GM18526 (cell line): ENCODE results near the gene SLC35A4.

Source experiments
- POLR2A ChIP-seq: IDR thresholded peaks from 3 replicates; pipeline ENCODE4 v1.6.1; 2011; ENCODE audit not compliant: insufficient read length; ENCODE audit errors: extremely low read depth

The SLC35A4 gene

DNA sequence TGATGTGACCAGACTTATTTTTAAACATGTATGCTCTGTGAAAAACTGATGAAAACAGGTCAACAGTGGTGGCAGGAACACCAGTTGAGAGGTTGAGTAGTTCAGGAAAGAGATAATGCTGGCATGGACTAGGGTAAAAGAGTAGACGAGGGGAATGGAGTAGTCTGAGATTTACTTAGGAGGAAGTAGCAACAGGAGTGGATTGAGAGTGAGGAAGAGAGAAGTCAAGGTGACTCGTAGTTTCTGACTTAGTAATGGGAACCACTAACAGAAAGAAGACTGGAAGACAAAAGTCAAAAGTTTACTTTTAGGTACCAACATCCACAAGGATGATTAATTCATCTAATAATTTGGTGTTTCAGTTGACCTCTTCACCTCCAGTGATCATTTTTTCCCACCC, 11.0 kb upstream of the SLC35A4 start:
- TF ChIP-seq POLR2A = no peak

DNA sequence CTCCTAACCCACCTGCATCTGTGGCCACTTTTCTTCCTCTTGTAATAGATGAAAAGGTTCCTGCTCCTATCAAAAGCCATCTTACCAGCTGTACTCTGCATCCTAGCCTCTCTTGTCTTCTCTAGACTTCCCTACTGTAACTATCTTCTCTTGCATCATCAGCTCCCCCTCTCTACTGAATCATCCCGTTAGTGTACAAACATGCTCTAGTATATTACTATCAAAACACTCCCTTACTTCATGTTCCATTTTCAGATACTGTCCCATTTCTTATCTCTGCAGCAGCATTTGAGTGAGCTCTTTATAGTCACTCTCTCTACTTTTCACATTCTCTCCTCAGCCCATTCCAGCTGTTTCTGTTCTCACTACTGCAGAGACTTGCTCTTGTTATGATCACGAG, 10.2 kb upstream of the SLC35A4 start:
- no peak for TF ChIP-seq POLR2A

DNA sequence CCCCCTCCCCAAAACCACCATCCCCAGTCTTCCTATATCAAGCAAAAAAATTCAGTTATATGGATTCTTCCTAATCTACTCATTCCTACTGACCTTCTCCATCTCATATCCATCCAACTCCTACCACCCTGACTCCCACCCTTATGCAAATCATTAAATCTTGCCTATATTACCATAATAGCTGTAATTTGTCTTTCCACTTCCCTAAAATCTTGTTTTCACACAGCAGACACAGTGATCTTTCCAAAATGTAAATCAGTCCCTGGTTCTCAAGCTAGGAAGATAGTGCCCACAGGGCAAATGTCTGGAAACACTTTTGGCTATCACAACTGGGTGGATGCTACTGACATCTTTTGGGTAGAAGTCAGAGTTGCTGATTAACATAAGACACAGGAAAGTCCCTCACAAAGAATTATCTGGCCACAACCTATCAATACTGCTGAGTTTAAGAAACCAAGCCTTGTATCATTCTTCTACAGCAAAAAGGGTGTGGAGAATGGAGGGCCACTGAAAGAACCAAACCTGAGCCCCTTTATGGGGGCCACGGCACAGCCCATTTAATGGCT, 8.8 kb upstream of the SLC35A4 start:
- TF ChIP-seq POLR2A = no peak

DNA sequence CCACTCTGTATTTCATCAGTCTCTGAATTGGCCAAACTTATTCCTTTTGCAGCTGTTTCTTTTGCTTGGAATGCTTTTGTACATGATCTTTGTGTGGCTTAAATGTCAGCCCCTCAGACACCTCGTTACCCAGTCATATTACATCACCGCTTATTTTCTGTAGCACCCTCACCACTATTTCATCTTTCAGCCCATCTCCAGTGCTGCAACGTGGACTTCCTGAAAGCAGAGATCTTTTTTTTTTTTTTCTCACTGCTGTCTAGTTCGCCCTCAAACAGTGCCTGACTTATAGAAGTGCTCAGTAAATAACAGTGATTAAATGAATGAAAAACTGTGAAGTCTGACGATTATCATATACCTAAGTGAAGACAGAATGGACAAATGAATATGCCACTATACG, 8.2 kb upstream of the SLC35A4 start:
- no peak for TF ChIP-seq POLR2A

DNA sequence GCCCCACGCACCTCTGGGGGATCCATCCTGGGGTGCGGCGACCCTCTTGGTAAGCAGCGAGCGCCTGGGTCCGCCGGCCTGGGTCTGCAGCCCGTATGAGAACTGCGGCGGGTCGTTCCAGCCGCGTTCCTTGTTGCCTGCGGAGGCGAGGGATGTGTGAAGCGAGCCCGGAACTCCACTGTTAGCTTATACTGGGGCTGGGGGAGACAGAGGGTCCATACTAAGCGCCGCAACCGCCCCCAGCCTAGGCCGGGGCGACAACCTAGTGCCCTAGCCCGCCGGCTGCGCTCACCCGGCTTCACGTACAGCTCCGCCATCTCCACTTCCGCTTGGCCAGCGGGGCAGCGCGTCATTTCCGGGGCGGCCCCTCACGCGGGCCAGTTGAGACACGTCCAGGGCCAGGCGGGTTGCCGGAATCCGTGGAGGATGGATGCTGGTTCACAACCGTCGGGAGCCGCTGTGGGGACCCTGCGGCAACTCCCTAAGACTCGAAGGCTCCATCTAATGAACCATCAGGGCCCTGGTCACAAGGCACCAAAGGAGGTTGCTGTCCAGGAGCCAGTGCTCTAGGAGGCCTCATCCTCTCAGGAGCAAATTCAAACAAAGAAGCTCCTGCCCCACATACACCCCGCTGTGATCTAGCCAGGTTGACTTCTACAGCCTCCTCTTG, 7.4 kb upstream of the SLC35A4 start, which contains the start of gene SRA1:
Gene SRA1, minus strand, starts transcription at position 338 of the 670 bp plus-strand sequence. Its CDS starts 21 bp downstream, at position 317.
- peak; percentile 97 for TF ChIP-seq POLR2A

DNA sequence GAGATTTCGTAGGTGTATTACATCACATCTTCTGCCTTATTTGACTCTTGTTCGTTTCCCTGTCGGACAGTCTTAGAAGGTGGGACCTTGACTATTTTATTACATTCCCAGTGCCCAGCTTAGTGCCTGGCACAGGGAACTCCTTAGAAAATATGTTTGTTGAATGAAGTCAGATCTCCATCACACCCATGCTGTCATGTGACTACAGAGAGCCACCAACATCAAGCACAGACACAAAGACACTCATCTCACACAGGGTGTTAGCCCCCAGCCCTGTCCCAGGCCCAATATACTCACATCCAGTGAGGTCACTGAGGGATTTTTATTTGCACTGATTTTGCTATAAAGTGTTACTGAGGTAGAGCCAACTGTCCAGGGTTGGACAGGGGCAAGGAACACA, 6.7 kb upstream of the SLC35A4 start:
- TF ChIP-seq POLR2A = no peak

DNA sequence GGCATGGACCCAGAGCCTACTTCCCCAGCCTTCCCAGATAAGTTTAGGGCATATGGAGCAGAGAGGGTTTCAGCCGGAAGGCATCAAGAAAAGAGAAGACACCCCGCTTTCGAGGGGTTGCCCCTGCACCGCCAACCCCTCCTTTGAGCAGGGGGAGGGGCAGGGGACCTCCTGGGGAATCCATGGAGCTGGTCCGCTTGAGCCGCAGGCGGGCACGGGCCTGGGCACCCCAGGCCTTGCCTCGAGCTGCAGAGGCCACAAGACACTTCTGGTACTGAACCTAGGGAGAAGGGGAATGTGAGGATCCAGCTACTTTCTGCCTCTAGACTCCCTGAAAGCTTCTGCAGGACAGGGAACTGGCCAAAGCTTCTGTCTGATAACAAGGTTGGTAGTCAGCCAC, 6.1 kb upstream of the SLC35A4 start:
- no peak for TF ChIP-seq POLR2A

DNA sequence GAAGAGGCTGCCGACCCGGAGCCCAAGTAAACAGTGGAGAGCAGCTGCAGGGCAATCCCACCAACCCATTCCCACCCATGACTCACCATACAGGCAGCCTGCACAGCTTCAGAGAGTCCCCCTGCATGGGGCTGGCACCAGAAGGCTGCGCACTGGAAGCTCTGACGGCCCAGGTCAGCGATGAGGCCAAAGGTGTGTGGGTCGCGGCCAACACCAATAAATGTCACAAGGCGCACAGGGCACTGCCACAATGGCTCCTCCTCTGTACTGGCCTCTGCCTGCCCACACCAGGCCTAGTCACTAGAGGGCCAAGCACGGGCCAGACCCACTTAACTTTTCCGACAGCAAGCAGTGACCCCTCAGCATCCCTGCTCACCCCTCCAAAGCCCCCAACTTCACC, 4.4 kb upstream of the SLC35A4 start:
- TF ChIP-seq POLR2A = no peak

DNA sequence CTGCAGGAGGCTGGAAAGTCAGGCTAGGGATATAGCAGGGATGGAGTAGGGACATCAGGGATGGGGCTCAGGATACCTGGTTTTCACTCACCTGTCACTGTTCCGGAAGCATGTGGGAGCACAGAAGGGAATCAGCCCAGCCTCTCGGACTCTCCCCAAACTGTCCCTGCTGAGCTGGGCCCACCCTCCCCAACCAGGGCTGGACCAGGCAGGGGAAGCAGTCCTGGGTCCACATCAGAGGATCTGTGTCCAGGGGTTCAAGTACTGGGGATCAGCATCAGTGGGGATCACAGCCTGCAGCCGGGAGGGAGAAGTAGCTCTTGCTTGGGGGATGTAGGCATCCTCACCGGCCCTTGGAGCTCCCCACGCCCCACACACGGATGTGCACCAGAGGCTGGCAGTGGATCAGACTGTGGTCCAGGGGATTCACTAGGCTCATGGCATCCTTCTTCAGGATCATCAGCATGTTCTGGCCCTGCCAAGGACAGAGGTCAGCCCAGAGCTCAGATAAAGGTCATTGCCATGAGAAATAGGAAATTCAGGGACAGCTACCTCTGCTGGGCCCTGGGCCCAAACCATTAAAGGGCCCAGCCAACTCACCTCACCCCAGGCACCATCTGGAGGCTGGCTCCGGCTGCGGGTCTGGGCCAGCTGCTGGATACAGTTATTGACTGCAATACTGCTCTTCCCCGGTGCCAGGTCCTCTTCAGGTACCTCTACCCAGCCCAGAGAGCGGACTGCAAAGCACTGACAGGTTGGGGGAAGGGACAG, 2.7 kb upstream of the SLC35A4 start:
- TF ChIP-seq POLR2A = no peak

DNA sequence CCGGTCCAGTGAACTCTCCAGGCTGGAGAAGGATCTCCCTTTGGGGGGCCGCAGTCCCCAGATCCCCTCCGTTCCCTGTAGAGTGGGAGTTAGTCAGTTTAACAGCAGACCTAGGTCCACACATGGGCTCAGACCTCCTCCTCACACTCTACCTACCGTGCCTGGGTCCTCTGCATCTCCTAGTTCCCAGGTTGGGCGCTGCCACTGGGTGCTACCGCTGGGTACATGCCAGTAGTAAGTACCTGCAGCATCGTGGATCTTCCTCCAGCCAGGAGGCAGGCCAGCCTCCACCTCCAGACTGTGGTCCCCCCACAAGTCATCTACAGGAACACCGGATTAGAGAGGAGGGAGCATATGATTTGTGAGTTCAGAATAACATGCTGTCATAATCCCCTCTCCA, 1.0 kb upstream of the SLC35A4 start:
- TF ChIP-seq POLR2A = no peak

DNA sequence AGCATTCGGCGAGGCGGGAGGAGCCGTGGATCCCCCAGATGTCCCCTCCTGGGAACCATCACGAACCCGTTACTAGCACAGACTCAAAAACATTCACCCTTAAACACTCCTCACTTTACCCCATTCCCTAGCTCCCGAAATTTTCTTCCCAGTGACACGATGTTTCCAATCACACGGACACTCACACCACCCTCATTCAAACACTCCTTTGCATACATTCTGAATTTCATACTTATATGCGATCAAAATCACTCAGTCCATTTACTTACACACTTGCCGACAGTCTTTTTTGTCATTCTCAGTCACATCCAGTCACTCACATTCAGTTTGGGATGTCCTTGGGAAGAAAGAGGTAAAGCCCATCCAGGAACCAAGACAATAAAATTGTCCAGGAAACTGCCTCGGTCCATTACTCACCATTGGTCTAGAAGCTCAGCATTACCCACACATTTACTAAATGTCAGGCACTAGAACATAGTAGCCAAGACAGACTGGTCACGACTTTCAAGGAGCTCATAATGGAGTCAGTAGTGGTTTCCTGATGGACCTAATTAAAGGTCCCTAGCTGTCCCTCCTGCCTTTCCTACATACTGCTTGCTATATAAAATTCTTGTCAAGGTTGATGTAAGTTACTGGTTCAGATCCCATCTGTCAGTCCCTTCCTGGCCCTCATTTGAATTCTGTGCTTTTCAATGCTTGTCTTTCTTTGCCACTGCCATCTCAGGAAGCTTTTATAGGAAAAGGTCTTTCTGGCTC, 574 bp downstream of the SLC35A4 start:
- TF ChIP-seq POLR2A = no peak

DNA sequence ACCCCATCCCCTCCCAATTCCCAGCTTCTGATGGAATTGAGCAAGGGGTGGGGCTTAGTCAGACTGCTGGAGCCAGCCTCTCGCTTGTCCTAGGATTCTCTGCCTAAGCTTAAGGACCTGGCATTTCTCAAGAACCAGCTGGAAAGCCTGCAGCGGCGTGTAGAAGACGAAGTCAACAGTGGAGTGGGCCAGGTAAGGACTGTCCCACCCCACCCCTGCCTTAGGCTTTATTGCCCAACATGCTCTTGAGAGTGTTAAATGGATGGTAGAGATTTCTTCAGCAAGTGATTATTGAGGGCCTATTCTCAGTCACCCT, 1.1 kb downstream of the SLC35A4 start:
- TF ChIP-seq POLR2A = no peak

DNA sequence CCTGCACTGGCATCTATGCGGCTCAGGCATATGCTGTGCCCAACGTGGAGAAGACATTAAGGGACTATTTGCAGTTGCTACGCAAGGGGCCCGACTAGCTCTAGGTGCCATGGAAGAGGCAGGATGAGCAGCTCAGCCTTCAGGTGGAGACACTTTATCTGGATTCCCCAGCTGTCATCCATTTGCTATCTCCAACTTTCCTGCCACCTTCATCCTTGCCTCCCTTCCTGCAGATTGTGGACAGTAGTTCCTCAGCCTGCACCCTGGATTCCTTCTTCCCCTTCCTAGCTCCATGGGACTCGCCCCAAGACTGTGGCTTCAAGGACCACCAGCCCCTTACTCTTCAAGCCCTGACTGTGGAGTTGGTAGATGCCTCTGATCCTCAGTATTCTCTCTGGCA, 2.0 kb downstream of the SLC35A4 start:
- no peak for TF ChIP-seq POLR2A

DNA sequence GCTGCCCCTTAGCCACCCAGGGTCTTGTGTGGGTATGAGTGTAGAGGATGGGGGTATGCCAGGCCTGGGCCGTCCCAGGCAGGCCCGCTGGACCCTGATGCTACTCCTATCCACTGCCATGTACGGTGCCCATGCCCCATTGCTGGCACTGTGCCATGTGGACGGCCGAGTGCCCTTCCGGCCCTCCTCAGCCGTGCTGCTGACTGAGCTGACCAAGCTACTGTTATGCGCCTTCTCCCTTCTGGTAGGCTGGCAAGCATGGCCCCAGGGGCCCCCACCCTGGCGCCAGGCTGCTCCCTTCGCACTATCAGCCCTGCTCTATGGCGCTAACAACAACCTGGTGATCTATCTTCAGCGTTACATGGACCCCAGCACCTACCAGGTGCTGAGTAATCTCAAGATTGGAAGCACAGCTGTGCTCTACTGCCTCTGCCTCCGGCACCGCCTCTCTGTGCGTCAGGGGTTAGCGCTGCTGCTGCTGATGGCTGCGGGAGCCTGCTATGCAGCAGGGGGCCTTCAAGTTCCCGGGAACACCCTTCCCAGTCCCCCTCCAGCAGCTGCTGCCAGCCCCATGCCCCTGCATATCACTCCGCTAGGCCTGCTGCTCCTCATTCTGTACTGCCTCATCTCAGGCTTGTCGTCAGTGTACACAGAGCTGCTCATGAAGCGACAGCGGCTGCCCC, 2.6 kb downstream of the SLC35A4 start:
- no peak for TF ChIP-seq POLR2A

DNA sequence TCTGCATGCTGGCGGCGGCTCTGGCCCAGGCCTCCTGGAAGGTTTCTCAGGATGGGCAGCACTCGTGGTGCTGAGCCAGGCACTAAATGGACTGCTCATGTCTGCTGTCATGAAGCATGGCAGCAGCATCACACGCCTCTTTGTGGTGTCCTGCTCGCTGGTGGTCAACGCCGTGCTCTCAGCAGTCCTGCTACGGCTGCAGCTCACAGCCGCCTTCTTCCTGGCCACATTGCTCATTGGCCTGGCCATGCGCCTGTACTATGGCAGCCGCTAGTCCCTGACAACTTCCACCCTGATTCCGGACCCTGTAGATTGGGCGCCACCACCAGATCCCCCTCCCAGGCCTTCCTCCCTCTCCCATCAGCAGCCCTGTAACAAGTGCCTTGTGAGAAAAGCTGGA, 3.2 kb downstream of the SLC35A4 start:
- TF ChIP-seq POLR2A = no peak
